KG1 (cell line): ENCODE measurements around the gene NUP214.
A peak's percentile ranks its signal among the peaks of the same experiment; 100 is the strongest.

ENCODE experiments used
- DNase-seq: peaks from one replicate; lab custom pipeline; 2025; lab: John Stamatoyannopoulos, UW

Gene NUP214

DNA sequence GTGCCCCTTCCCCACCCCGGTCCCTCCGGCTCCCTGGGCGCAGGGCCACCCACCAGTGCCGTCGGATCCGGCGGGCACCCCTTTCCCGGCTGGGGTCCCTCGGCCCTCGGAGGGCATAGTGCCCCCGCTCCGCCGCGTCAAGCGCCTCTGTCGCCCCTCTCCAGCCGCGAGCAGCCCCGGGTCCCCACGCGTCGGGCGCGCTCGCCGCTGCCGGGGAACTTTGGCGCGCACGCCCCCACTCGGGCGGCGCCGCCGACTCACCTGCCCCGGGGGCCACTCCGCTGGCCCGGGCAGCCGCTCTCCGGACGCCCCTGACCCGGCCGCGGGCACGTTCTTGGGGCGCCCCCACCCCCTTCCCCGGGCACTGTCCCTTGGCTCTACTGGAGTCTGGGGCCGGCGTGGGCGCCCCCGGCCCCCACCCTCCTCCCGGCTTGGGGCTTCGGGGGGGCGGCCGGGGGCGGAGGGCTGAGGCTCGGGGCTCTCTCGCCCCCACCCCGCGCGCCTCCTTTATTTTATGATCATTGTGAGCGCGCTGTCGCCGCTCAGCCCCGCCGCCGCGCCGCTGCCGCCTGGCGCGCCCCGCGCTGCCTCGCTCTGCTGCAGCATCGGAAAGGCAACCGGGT lies 152.0 kb downstream of the NUP214 start:
- DNase-seq: no peak

DNA sequence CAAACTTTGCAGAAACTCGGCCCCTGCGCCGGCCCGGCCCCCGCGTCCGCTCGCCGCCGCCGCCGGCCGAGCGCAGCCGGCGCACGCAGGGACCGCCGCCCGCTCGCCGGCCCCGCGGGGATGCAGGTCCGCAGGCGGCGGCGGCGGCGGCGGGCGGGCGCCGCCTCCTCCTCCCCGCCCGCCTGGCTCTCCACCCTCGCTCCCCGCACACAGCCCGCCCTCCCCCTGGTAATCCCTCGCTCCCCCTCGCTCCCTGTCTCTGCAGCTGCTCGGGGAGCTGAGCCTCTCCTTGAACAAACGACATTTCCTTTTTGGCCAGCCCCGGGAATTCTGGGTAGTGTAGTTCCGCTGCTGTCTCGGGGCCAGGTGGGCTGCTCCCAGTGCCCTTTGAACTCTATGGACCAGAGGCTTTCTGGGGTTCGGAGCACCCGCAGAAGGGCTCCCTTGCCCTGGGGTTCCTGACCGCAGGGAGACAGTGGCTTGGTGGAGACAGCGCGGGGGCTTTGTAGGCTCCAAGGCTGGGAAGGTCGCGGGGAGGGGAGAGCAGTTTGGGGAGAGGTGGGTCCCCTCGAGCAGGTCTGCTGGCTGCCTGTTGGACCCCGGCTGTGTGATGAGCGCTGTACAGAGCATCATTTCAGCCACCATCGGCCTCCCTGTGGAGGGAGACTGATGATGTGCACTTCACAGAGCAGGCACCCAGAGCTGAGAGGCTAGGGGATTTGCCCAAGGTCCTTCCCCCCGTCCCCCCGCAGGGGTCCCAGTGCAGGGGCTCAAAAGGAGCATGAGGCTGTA lies 152.7 kb downstream of the NUP214 start:
- DNase-seq: peak; percentile 42

DNA sequence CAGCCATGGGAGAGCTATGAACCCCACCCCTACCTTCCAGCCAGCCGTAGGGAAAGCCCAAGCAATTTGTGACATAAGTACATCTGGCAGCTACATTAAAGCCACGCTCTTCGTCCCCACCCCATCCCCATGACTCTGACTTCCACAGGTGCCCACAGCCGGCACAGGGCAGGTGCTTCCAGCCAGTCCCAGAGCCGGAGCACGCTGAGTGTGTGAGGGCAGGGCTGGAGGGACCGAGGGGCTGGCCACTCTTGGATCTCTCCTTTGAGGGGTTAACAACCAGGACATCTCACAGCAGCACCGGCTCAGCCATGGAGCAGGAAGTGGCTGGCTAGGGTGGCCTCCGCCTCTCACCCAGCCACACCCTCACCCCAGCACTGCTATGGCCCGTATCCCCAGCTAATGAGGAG lies 153.3 kb downstream of the NUP214 start:
- no peak for DNase-seq

DNA sequence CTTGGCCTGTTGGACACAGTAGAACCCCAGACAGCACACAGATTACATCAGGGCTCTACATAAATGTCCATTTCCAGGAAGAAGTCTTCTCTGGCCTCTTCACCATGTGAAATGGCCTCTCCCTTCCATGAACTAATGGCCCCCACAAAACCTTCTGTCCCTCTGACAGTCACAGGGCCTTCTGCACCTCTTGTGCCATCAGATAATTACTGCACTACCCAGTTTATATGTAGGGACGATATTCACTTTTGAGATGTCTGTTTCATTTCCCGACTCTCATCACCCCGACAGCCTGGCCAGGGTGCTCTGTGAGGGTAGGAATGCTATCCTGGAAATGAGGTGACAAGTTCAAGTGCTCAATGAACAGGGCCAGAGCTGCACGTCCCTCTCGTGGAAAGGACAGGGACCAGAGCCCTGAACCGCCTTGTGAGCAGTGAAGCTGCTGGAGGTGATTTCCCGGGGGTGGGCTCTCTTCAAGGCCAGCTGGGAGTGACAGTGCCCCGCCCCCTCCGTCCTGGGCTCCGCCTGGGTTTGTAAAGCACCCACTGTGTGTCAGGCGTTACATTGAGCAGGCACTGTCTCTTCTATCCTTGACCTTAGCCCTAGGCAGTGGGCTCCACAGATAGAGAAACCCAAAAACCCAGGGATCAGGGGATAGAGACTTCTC lies 153.9 kb downstream of the NUP214 start:
- no peak for DNase-seq

DNA sequence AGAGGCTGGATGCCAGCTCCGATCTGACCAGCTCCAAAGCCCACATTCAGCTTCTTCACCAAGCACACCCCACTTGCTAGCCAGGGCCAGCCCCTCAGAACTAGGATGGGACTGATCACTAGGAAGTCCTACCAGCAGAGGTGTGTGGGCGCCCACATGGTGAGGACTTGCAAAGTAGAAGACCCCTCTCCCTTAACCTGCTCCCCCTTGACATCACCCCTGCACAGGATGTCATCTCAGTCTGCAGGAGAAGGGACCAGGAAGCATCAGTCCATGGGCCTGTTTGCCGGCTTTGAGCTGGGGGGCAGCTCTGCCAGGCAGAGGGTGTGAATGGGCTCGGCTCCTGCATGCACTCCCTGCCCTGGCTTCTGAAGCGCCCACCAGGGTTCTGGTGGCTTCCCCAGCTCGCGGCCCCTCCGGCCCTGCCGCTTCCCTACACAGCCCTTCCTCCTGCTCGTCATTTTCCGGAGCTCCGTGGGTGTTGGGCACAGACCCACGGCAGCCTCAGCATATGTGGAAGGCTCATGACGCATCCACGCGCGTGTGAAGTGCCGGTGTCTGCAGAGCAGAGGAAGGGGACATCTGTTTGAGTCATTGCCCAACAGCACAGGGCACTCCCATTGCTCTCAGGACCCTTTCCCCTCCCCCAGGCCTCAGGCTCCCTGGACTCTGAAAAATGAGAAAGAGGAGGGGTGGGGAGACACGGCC lies 154.6 kb downstream of the NUP214 start:
- DNase-seq: no peak

DNA sequence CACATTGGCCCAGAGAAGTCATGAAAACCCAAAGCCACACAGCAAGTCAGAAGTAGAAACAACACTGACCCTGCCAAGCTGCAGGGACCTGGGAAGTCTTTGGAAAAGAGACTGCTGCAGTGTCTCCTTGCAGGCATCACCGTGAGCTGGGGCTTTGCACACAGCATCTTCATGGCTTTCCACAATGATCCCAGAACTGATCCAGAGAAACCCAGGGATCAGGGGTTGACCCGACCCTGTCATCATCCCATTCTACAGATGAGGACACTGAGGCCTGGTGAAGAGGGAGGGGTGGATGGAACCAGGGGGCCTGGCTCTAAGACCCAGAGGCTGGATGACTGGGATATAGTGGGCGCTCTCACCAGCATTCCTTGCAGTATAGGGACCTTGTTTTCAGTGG lies 155.3 kb downstream of the NUP214 start:
- no peak for DNase-seq

DNA sequence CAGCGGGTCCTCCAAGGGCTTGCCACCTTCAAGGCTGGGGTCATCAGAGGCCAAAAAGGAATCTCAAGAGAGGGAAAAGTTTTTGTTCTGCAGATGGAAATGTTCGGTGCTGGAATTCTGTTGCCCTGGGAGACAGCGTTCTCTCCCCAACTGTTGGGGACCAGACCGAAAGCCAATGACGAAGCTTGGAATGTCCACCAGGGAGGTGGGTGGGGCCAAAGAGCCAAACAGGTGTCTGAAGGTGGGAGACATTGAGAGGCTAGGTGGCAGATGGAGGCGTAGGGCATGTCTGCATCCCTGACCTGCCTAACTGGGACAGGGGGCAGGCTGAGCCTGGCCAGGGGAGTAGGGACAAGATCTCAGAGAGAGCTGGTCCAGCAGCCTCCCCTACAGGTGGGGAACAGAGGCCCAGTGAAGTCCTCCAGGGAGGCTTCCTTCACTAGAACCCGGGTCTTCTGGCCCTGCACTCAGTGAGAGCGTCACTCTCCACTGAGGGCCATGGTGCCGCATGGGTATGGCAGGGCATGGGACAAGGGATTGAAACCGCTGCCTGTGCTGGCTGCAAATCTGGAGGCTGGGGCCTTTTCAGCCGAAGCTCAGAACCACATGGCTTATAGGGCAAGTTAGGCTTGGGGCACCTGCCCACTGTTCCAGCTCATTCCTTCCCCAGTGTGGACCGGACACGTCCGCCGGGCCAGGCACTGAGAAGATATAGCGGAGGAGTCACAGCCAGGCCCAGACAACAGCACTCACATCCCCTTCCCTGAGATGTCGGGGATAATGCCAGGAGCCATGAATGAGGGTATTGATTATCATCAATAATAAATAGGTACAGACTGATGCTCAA lies 156.0 kb downstream of the NUP214 start:
- no peak for DNase-seq

DNA sequence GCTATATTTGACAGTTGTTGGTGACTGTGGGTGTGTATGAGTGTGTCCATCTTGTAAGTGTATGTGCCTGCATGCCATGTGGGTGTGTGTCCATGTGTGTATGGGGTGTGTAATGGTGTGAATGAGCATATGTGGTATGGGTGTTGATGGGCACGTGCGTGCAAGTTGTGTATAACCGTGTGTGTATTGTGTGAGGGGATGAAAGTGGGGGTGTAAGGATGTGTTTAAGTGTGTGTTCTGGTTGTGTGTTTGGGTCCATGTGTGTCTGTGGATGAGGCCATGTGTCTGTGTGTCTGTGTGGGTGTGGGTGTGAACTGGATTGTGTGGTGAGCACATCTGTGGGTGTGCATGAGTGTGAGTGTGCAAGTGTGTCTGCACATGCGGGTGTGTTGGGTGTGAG lies 156.8 kb downstream of the NUP214 start:
- DNase-seq: no peak

DNA sequence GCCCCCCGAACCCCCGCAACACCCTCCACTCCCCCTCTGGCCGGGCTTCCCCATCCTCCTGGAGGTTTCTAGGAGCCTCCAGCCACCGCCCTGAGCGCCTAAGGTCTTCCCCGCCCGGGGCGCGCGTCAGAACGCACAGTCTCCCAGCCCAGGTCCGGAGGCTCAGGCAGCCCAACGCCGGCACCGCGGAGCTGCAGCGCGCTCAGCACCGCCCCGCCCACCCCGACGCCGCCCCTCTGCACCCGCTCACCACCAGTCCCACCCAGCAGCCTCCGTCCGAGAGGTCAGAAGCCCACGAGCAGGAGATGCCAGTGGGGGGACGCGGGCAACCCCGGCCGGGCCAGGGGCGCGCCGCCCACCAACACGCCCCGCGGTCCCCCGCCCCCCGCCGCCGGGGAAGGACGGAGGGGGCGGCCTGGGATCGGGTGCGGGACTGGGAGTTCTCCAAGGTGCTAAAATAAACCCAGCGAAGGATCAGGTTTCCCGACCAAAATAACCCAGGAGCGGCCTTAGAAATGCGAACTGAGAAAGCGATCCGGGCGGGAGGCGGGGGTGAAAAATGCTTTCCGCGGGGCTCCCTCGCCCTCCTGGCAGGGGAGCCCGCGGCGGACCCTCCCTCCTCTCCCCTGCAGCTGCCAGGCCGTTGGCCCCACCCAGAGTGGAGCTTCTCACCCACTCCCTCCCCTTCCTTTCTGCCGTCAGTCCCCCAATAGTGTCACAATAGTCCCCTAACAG lies 157.5 kb downstream of the NUP214 start:
- DNase-seq: no peak
